ENCODE results near the gene EMC10. TPM values are rescaled to one million over a fixed set of nuclear protein-coding genes. Genes with fewer than 3 reads are reported as not detected.

Gene EMC10
- total RNA-seq, 4 donors from 2014 or later, result 139 to 250 (median 214) TPM

DNA sequence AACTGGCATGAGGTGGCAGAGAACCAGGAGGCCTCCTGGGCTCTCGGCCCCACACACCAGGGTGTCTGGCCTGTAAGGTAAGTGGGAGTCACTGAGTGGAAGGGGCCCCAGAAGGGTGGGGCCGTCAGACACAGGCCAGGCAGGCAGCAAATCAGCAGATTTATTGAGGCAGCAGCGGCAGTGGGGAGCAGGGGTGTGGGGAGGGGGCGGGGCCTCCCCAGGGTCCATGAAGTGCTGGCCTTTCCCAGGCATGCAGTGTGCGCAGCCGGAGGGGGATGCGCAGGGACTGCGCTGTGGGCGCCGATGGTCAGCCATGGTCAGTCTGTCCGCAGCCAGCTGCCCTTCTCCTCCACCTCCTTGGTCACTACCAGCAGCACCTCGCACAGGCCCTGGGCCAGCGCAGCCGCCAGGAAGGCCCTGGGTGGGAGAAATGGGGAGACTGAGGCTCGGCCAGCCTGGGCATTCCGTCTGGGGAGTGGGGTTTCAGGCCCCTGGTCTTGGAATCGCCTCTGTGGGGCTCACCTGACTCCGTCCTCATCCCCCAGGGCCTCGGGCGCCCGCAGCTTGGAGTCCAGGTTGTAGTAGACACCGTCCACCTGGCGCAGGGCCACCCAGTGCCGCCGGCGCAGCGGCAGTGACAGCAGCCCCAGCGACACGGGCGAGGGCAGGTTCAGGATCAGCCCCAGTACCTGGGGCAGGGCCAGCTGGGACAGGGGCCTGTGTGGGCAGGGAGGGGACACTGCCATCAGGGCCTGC, 29.7 kb downstream of the EMC10 start:
- no peak for DNase-seq
- WGBS, 2 donors, result 93 to 94% methylated on average over 11 to 15 of the region's 30 CpGs

DNA sequence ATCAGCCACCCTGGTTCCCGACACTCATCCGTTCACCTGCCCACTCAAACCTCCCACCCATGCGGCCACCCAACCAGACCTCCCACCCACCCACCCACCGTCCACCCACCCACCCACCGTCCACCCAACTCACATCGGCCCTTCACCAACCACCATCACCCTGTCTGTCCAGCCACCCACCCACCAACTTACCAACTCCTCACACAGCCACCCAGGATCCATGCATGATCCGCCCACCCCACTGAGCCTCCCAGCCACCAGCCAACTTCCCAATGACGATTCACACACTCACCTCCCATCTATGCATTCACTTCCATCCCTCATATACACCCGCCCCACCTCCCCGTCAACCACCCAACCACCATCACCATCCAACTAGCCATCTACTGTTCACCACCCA, 30.4 kb downstream of the EMC10 start:
- 92 to 97% methylated on average over 5 to 10 of the region's 10 CpGs for WGBS, 2 donors
- TF ChIP-seq POLR2A (IDR thresholded peaks at IDR 0.05), result no peak
- TF ChIP-seq, protein P1, sequence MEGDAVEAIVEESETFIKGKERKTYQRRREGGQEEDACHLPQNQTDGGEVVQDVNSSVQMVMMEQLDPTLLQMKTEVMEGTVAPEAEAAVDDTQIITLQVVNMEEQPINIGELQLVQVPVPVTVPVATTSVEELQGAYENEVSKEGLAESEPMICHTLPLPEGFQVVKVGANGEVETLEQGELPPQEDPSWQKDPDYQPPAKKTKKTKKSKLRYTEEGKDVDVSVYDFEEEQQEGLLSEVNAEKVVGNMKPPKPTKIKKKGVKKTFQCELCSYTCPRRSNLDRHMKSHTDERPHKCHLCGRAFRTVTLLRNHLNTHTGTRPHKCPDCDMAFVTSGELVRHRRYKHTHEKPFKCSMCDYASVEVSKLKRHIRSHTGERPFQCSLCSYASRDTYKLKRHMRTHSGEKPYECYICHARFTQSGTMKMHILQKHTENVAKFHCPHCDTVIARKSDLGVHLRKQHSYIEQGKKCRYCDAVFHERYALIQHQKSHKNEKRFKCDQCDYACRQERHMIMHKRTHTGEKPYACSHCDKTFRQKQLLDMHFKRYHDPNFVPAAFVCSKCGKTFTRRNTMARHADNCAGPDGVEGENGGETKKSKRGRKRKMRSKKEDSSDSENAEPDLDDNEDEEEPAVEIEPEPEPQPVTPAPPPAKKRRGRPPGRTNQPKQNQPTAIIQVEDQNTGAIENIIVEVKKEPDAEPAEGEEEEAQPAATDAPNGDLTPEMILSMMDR (IDR thresholded peaks at IDR 0.05), result no peak
- Histone ChIP-seq H3K4me3 (replicated peaks in 1 of 3) (no peak overlapping the region), H3K27ac (no peak overlapping the region), H3K9me3 (no peaks in the 10 kb centered on the region), H3K4me1 (peaks cover 17 to 20% of the 10 kb centered on the region in 2 donors), H3K36me3 (peaks cover 0 to 6% of the 10 kb centered on the region in 2 donors), H3K27me3 (no peaks in the 10 kb centered on the region)
- intact Hi-C loops (cut with DNase I), result no loop called here
- DNase-seq, result no peak

More for the DNA sequence above, 29.7 kb downstream of the EMC10 start:
- Histone ChIP-seq H3K9me3 (no peaks in the 10 kb centered on the region), H3K4me3 (replicated peaks in 1 of 3) (no peak overlapping the region), H3K27me3 (no peaks in the 10 kb centered on the region), H3K27ac (no peak overlapping the region), H3K4me1 (peaks cover 23 to 26% of the 10 kb centered on the region in 2 donors), H3K36me3 (peaks cover 0 to 6% of the 10 kb centered on the region in 2 donors)
- TF ChIP-seq, protein P1 (IDR thresholded peaks at IDR 0.05), result no peak
- no peak for TF ChIP-seq POLR2A (IDR thresholded peaks at IDR 0.05)
- intact Hi-C loops (cut with DNase I), result no loop called here

DNA sequence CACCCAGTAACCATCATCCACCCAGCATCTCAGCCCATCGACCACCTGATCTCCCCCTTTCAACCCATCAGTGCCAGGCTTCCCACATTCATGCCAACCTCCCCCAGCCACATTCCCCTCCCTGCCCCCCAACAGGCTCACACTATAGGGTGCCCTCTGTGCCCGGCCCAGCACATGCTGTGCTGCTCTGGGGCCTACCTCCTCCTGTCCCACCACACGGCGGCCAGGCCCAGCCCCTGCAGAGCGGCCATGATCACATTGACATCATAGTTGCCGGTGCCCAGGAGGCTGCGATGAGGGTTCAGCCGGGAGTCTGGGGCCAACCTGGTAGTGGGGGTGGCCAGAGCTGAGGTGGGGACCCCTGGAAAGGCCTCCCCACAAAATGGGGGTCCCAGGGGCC, 31.1 kb downstream of the EMC10 start:
- intact Hi-C loops (cut with DNase I), result no loop called here
- Histone ChIP-seq H3K4me3 (replicated peaks in 1 of 3) (no peak overlapping the region), H3K27me3 (no peaks in the 10 kb centered on the region), H3K27ac (no peak overlapping the region), H3K9me3 (no peaks in the 10 kb centered on the region), H3K4me1 (peaks cover 12 to 15% of the 10 kb centered on the region in 2 donors), H3K36me3 (peaks cover 0 to 6% of the 10 kb centered on the region in 2 donors)
- no peak for DNase-seq
- TF ChIP-seq, protein P1 (IDR thresholded peaks at IDR 0.05), result no peak
- no peak for TF ChIP-seq POLR2A (IDR thresholded peaks at IDR 0.05)
- 93 to 99% methylated on average over 5 to 8 of the region's 8 CpGs for WGBS, 2 donors

DNA sequence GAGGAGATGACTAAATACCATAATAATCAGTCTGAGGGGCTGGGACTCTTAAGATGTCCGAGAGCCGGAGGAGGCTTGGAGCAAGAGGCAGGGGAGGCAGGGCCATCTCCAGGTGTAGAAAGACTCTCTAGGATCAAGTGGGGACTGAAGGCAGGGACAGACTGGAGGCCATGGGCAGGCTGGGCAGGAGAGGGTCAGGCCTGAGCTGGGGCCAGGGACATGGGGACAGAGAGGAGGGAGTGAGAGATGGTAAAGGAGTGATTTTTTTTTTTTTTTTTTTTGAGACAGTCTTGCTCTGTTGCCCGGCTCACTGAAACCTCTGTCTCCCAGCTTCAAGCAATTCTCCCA, 32.5 kb downstream of the EMC10 start:
- H3K27me3 ChIP-seq, result no peaks in the 10 kb centered on the region
- TF ChIP-seq, protein P1 (IDR thresholded peaks at IDR 0.05), result no peak
- no peak for TF ChIP-seq POLR2A (IDR thresholded peaks at IDR 0.05)

DNA sequence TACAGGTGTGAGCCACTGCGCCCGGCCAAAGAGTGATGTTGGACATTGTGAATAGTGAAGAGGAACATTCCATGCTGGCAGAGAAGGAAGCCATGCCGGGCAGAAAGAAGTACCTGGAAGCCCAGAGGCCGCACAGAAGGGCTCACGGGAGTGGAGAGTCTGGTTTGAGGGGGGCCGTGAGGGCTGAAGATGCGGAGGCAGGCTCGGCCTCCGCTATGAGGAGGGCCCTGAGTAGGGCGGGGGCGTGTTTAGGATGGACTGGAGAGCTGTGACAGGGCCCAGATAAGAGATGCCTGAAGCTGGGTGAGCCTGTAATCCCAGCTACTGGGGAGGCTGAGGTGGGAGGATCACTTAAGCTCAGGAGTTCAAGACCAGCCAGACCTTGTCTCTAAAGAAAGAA, 33.1 kb downstream of the EMC10 start:
- Histone ChIP-seq H3K36me3 (peaks cover 0 to 6% of the 10 kb centered on the region in 2 donors), H3K27ac (no peak overlapping the region), H3K27me3 (no peaks in the 10 kb centered on the region), H3K4me1 (peaks cover 6 to 10% of the 10 kb centered on the region in 2 donors), H3K9me3 (no peaks in the 10 kb centered on the region), H3K4me3 (replicated peaks in 1 of 3) (no peak overlapping the region)
- no peak for DNase-seq
- TF ChIP-seq POLR2A (IDR thresholded peaks at IDR 0.05), result no peak
- TF ChIP-seq, protein P1 (IDR thresholded peaks at IDR 0.05), result no peak
- WGBS, 2 donors, result 86 to 88% methylated on average over 11 of the region's 11 CpGs
- intact Hi-C loops (cut with DNase I), result no loop called here

More for the DNA sequence above, 32.5 kb downstream of the EMC10 start:
- intact Hi-C loops (cut with DNase I), result no loop called here
- peaks cover 6 to 10% of the 10 kb centered on the region in 2 donors for H3K4me1 ChIP-seq
- H3K4me3 ChIP-seq (replicated peaks in 1 of 3), result no peak overlapping the region
- WGBS, 2 donors, result 81 to 82% methylated on average over 3 of the region's 3 CpGs
- no peak for DNase-seq
- H3K36me3 ChIP-seq, result peaks cover 0 to 6% of the 10 kb centered on the region in 2 donors
- no peaks in the 10 kb centered on the region for H3K9me3 ChIP-seq
- no peak overlapping the region for H3K27ac ChIP-seq

Data from thyroid gland (tissue), 4 donors.